PC-3 (cell line): Measurements from ENCODE around the gene TFAM. TPM values are rescaled to one million over a fixed set of nuclear protein-coding genes. Genes with fewer than 3 reads are reported as not detected.
A peak's percentile ranks its signal among the peaks of the same experiment; 100 is the strongest.
"Not testable (repeated sequence)": the region's sequence is repeated elsewhere in the genome, so short reads cannot be mapped to it uniquely, and the experiment has no call there.

Source experiments
- ATAC-seq: fragments of 200-7000 bp; cut with Tn5 transposase; 2 replicates; pipeline ENCODE4 v1.9.1; 2020; ENCODE audit warnings: mild to moderate bottlenecking, moderate library complexity
- BruUV-seq: library from RNA; stranded (reverse); fragments of 400-500 nt; replicated peaks from 2 replicates; lab custom pipeline; 2021; lab: Mats Ljungman, UMichigan
- CTCF ChIA-PET: fragments of 300-600 bp; sonication (Branson Sonifier 250); formaldehyde crosslinking; loops from one replicate; lab custom pipeline; 2022; ENCODE audit warnings: antibody characterized with exemption; lab: Charles Lee
- POLR2A ChIA-PET: fragments of 300-600 bp; sonication (Branson Sonifier 250); formaldehyde crosslinking; loops from one replicate; lab custom pipeline; 2022; ENCODE audit warnings: antibody characterized with exemption; ENCODE audit not compliant: unreplicated experiment; lab: Charles Lee
- DNase-seq: peaks from one replicate; pipeline ENCODE4 v3.0.0-alpha.2; 2015
- H2AFZ ChIP-seq: fragments of 300-600 bp; sonication (generic); 2 replicates; pipeline ENCODE4 v1.6.0; 2016; ENCODE audit warnings: antibody characterized with exemption, low read length
- H3F3A ChIP-seq: fragments of 300-600 bp; sonication (generic); one replicate; pipeline ENCODE4 v1.6.0; 2017; ENCODE audit warnings: antibody characterized with exemption, low read length, control low read depth, mild to moderate bottlenecking; ENCODE audit not compliant: unreplicated experiment
- H3K27ac ChIP-seq: fragments of 300-600 bp; sonication (generic); 2 replicates; pipeline ENCODE4 v1.5.1; 2016; ENCODE audit warnings: mild to moderate bottlenecking, low read length
- H3K27me3 ChIP-seq: fragments of 300-600 bp; sonication (generic); 2 replicates; pipeline ENCODE4 v1.6.1; 2016; ENCODE audit warnings: low read length, mixed read lengths
- H3K36me3 ChIP-seq: fragments of 300-600 bp; sonication (generic); 2 replicates; pipeline ENCODE4 v1.6.1; 2016; ENCODE audit warnings: low read depth, mixed run types, low read length, mixed read lengths
- H3K4me1 ChIP-seq: fragments of 300-600 bp; sonication (generic); 2 replicates; pipeline ENCODE4 v1.5.1; 2016; ENCODE audit warnings: low read length; ENCODE audit not compliant: insufficient read depth
- H3K4me2 ChIP-seq: fragments of 300-600 bp; sonication (generic); 2 replicates; pipeline ENCODE4 v1.6.0; 2016; ENCODE audit warnings: low read length
- H3K4me3 ChIP-seq: fragments of 300-600 bp; sonication (generic); 2 replicates; pipeline ENCODE4 v1.5.1; 2016; ENCODE audit warnings: mild to moderate bottlenecking, low read length, mixed read lengths
- H3K79me2 ChIP-seq: fragments of 300-600 bp; sonication (generic); 2 replicates; pipeline ENCODE4 v1.6.1; 2017; ENCODE audit warnings: low read length, mixed read lengths
- H3K9ac ChIP-seq: fragments of 300-600 bp; sonication (generic); 2 replicates; pipeline ENCODE4 v1.6.0; 2016; ENCODE audit warnings: mild to moderate bottlenecking, low read length
- H3K9me2 ChIP-seq: fragments of 300-600 bp; sonication (generic); replicated peaks from 2 replicates; pipeline ENCODE4 v1.6.1; 2016; ENCODE audit warnings: mixed run types, low read length, mixed read lengths
- H3K9me3 ChIP-seq: fragments of 300-600 bp; sonication (generic); 2 replicates; pipeline ENCODE4 v1.6.1; 2016; ENCODE audit warnings: low read length, mixed read lengths
- H4K20me1 ChIP-seq: fragments of 300-600 bp; sonication (generic); 2 replicates; pipeline ENCODE4 v1.6.1; 2016; ENCODE audit warnings: low read length, mixed read lengths
- EZH2 ChIP-seq: fragments of 300-600 bp; sonication (generic); IDR thresholded peaks from one replicate; pipeline ENCODE4 v1.6.1; 2017; ENCODE audit warnings: antibody characterized with exemption, mild to moderate bottlenecking, low read length; ENCODE audit not compliant: unreplicated experiment
- EZH2phosphoT487 ChIP-seq: fragments of 300-600 bp; sonication (generic); IDR thresholded peaks from 2 replicates; pipeline ENCODE4 v1.6.1; 2018; ENCODE audit warnings: mild to moderate bottlenecking, antibody characterized with exemption, low read length, borderline replicate concordance
- intact Hi-C: fragments of 100-400 bp; cut with micrococcal nuclease; formaldehyde crosslinking; loops from 2 replicates; pipeline ENCODE4 v1.9.0; 2023
- total RNA-seq: library from RNA; depleted of rRNA; stranded (reverse); fragments of >200 nt; gene quantifications from 2 replicates; pipeline ENCODE4 v1.2.3, GENCODE V29; 2014
- TF ChIP-seq, protein P1 (sequence below): fragments of 300-600 bp; sonication (generic); conservative IDR thresholded peaks from 2 replicates; pipeline ENCODE4 v1.5.1; 2017; ENCODE audit warnings: antibody characterized with exemption, low read depth, mild to moderate bottlenecking, low read length

The TFAM gene
- total RNA-seq, 1 experiment from 2014 or later = 121 TPM

DNA sequence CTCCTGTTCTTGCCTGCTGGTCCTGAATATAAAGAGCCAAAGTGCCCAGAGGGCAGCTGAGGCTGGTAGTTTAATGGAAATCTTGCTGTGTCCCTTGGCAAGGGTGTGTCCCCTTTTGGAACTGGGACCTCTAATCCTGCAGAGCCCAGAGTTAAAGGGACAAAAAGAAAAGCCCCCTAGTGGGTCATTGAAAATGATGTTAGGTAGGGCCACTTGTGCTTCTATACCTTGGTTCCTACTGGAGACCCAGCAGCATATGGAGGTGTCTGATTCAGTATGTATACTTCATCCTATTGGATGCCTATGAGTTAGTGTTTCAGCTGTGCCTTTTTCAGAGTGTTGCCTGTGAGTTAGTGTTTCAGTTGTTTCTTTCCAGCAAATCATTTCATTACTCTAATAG is 30.5 kb downstream of the TFAM start:
- no peak overlapping the region for H3K4me2 ChIP-seq
- H3F3A ChIP-seq = no peaks in the 10 kb centered on the region
- ChIA-PET POLR2A (no interaction called here), CTCF (no interaction called here)
- no peak overlapping the region for H3K9ac ChIP-seq
- ATAC-seq (no peak), DNase-seq (no peak)
- H4K20me1 ChIP-seq = no peaks in the 10 kb centered on the region
- H3K4me3 ChIP-seq = no peak overlapping the region
- no peak overlapping the region for H3K27ac ChIP-seq
- peaks cover 22% of the 10 kb centered on the region for H3K4me1 ChIP-seq
- H2AFZ ChIP-seq = no peak overlapping the region
- H3K27me3 ChIP-seq = no peaks in the 10 kb centered on the region
- H3K36me3 ChIP-seq = no peaks in the 10 kb centered on the region
- H3K9me3 ChIP-seq = no peaks in the 10 kb centered on the region
- no peaks in the 10 kb centered on the region for H3K79me2 ChIP-seq
- intact Hi-C loops = loop anchor here (2.0 kb wide), 2 partner anchors 365 to 819 kb away; no protein-coding TSS in a partner anchor
- TF ChIP-seq EZH2phosphoT487 (no peak), EZH2 (no peak)
- TF ChIP-seq, protein P1, sequence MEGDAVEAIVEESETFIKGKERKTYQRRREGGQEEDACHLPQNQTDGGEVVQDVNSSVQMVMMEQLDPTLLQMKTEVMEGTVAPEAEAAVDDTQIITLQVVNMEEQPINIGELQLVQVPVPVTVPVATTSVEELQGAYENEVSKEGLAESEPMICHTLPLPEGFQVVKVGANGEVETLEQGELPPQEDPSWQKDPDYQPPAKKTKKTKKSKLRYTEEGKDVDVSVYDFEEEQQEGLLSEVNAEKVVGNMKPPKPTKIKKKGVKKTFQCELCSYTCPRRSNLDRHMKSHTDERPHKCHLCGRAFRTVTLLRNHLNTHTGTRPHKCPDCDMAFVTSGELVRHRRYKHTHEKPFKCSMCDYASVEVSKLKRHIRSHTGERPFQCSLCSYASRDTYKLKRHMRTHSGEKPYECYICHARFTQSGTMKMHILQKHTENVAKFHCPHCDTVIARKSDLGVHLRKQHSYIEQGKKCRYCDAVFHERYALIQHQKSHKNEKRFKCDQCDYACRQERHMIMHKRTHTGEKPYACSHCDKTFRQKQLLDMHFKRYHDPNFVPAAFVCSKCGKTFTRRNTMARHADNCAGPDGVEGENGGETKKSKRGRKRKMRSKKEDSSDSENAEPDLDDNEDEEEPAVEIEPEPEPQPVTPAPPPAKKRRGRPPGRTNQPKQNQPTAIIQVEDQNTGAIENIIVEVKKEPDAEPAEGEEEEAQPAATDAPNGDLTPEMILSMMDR = no peak; the same call in 1 of the 2 replicates
- BruUV-seq = no TSS peak
- H3K9me2 ChIP-seq = no peaks in the 10 kb centered on the region

DNA sequence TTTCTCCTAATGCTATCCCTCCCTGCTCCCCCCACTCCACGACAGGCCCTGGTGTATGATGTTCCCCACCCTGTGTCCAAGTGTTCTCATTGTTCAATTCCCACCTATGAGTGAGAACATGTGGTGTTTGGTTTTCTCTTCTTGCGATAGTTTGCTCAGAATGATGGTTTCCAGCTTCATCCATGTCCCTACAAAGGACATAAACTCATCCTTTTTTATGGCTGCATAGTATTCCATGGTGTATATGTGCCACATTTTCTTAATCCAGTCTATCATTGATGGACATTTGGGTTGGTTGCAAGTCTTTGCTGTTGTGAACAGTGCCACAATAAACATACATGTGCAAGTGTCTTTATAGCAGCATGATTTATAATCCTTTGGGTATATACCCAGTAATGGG is 32.7 kb downstream of the TFAM start:
- BruUV-seq, ATAC-seq, H3K9me2 ChIP-seq, H3K4me3 ChIP-seq, H3K9me3 ChIP-seq, DNase-seq, H3K27ac ChIP-seq, POLR2A ChIA-PET, CTCF ChIA-PET, H3F3A ChIP-seq, H3K27me3 ChIP-seq, H4K20me1 ChIP-seq, intact Hi-C loops, H3K4me2 ChIP-seq, H3K79me2 ChIP-seq, H2AFZ ChIP-seq, H3K36me3 ChIP-seq, H3K9ac ChIP-seq: not testable (repeated sequence)
- peaks cover 17% of the 10 kb centered on the region for H3K4me1 ChIP-seq

DNA sequence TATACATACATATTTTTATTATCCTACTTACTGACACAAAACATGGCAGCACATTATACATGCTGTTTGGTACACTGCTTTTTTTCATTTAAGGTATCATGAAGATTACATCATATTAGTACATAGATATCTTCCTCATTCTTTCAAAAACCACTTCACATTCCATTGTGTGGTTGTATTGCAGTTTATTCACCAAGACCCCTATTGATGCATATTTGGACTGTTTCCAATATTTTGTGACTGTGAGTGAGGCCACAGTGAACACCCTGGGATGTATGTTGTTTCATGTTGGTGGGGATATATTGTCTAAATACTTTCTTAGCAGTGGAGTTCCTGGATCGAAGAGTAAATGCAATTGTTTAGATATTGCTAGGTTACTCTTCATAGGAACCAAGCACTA is 39.0 kb downstream of the TFAM start:
- Histone ChIP-seq H4K20me1 (no peaks in the 10 kb centered on the region), H3K27ac (no peak overlapping the region), H3K79me2 (no peaks in the 10 kb centered on the region), H3K4me3 (no peak overlapping the region), H3K27me3 (no peaks in the 10 kb centered on the region), H3K4me2 (no peak overlapping the region), H3K36me3 (no peaks in the 10 kb centered on the region), H2AFZ (no peak overlapping the region), H3K9me2 (no peaks in the 10 kb centered on the region), H3K9ac (no peak overlapping the region), H3K4me1 (no peaks in the 10 kb centered on the region), H3K9me3 (no peaks in the 10 kb centered on the region), H3F3A (no peaks in the 10 kb centered on the region)
- TF ChIP-seq EZH2 (no peak), EZH2phosphoT487 (no peak)
- TF ChIP-seq, protein P1 = no peak
- ChIA-PET CTCF (no interaction called here), POLR2A (no interaction called here)
- no TSS peak for BruUV-seq
- DNase-seq (peak; percentile 29), ATAC-seq (no peak)
- intact Hi-C loops = no loop called here

DNA sequence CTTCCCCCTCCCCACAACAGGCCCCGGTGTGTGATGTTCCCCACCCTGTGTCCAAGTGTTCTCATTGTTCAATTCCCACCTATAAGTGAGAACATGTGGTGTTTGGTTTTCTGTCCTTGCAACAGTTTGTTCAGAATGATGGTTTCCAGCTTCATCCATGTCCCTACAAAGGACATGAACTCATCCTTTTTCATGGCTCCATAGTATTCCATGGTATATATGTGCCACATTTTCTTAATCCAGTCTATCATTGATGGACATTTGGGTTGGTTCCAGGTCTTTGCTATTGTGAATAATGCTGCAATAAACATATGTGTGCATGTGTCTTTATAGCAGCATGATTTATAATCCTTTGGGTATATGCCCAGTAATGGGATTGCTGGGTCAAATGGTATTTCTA is 43.2 kb downstream of the TFAM start:
- H3K27me3 ChIP-seq, H3K9me2 ChIP-seq, intact Hi-C loops, H3K27ac ChIP-seq, H3K4me2 ChIP-seq, H3K4me3 ChIP-seq, DNase-seq, H3K9me3 ChIP-seq, POLR2A ChIA-PET, H2AFZ ChIP-seq, H3F3A ChIP-seq, H3K36me3 ChIP-seq, H3K4me1 ChIP-seq, BruUV-seq, H3K9ac ChIP-seq, ATAC-seq, CTCF ChIA-PET, H3K79me2 ChIP-seq, H4K20me1 ChIP-seq: not testable (repeated sequence)
